Raji (cell line): Measurements from ENCODE around the gene IL20RA.

Experiments
- POLR2A ChIP-seq: IDR thresholded peaks from 2 replicates; pipeline ENCODE4 v1.6.1; 2011; ENCODE audit warnings: low read depth, low read length, control low read depth; ENCODE audit not compliant: insufficient read depth

Gene IL20RA

GRCh38 chr6:137044366-137045221 lies at the start of gene IL20RA:
Gene IL20RA (minus strand): TSS chr6:137044965. CDS start chr6:137044728, 237 bp downstream.
- no peak for TF ChIP-seq POLR2A

- TF ChIP-seq POLR2A = no peak
These were observed 48.7 kb upstream of the IL20RA start for GRCh38 chr6:137093183-137094069.

GRCh38 chr6:137092018-137092417 lies 47.3 kb upstream of the IL20RA start:
- TF ChIP-seq POLR2A = no peak

GRCh38 chr6:137089305-137089704 lies 44.5 kb upstream of the IL20RA start:
- no peak for TF ChIP-seq POLR2A

- TF ChIP-seq POLR2A = no peak
These were observed 43.1 kb upstream of the IL20RA start for GRCh38 chr6:137087902-137088301.

- no peak for TF ChIP-seq POLR2A
These were observed 41.3 kb upstream of the IL20RA start for GRCh38 chr6:137086031-137086430.

- TF ChIP-seq POLR2A = no peak
These were observed 40.3 kb upstream of the IL20RA start for GRCh38 chr6:137084865-137085617.

- TF ChIP-seq POLR2A = no peak
These were observed 39.3 kb upstream of the IL20RA start for GRCh38 chr6:137084090-137084489.

GRCh38 chr6:137081997-137082396 lies 37.2 kb upstream of the IL20RA start:
- no peak for TF ChIP-seq POLR2A

- no peak for TF ChIP-seq POLR2A
These were observed 35.9 kb upstream of the IL20RA start for GRCh38 chr6:137080711-137081110.

GRCh38 chr6:137076277-137077068 lies 31.7 kb upstream of the IL20RA start:
- no peak for TF ChIP-seq POLR2A

GRCh38 chr6:137070303-137070702 lies 25.5 kb upstream of the IL20RA start:
- TF ChIP-seq POLR2A = no peak

- TF ChIP-seq POLR2A = no peak
These were observed 22.6 kb upstream of the IL20RA start for GRCh38 chr6:137067399-137067798.

GRCh38 chr6:137058037-137058436 lies 13.3 kb upstream of the IL20RA start:
- no peak for TF ChIP-seq POLR2A
